K562 (cell line): ENCODE data around the gene ZC3H6. TPM values are rescaled to one million over a fixed set of nuclear protein-coding genes. Genes with fewer than 3 reads are reported as not detected.

Experiments
- CBFB ChIP-seq: sonication (generic); formaldehyde crosslinking; IDR thresholded peaks from 2 replicates; pipeline ENCODE4 v1.4.0; 2020; ENCODE audit warnings: mild to moderate bottlenecking, missing genetic modification reagents
- CTBP1 ChIP-seq: fragments of 450-650 bp; IDR thresholded peaks from 2 replicates; pipeline ENCODE4 v1.6.1; 2016; ENCODE audit warnings: borderline replicate concordance
- DIDO1 ChIP-seq: fragments of 450-650 bp; IDR thresholded peaks from 2 replicates; pipeline ENCODE4 v1.6.1; 2016; ENCODE audit warnings: low read depth, missing biosample characterization, missing genetic modification characterization
- SP2 ChIP-seq: IDR thresholded peaks from 2 replicates; pipeline ENCODE4 v1.6.1; 2011; ENCODE audit warnings: mild to moderate bottlenecking, low read depth, low read length, moderate library complexity; ENCODE audit not compliant: poor library complexity, severe bottlenecking; ENCODE audit errors: extremely low read depth
- SREBF1 ChIP-seq: fragments of 150-350 bp; IDR thresholded peaks from 2 replicates; pipeline ENCODE4 v1.6.1; 2014; ENCODE audit warnings: antibody characterized with exemption, low read depth, low read length, borderline replicate concordance
- TEAD4 ChIP-seq, 2 experiments: sonication (generic) in 1 of 2; formaldehyde crosslinking in 1 of 2; IDR thresholded peaks; 2 replicates each; pipeline versions ENCODE4 v1.6.1 to v1.8.0; 2012 to 2022; ENCODE audit warnings: borderline replicate concordance in 1 of 2, inconsistent platforms in 1 of 2, low read length in 1 of 2, mild to moderate bottlenecking in 1 of 2, missing genetic modification reagents in 1 of 2
- ZFP36 ChIP-seq: fragments of 150-350 bp; IDR thresholded peaks from 2 replicates; pipeline ENCODE4 v1.6.1; 2018; ENCODE audit warnings: low read length, low read depth; ENCODE audit not compliant: partially characterized antibody
- ZNF24 ChIP-seq: fragments of 450-650 bp; IDR thresholded peaks from 2 replicates; pipeline ENCODE4 v1.6.1; 2016
- ZNF780A ChIP-seq: fragments of 250-450 bp; sonication (Bioruptor Pico); IDR thresholded peaks from 2 replicates; pipeline ENCODE4 v1.5.0; 2021; ENCODE audit warnings: mild to moderate bottlenecking
- polyA plus RNA-seq, 8 experiments: library from polyadenylated mRNA; depleted of rRNA in 4 of 8; stranded (reverse) in 5 of 8; unstranded in 3 of 8; fragments of >200 nt; fragmentation: Nextera tagmentation in 2 of 8; fragmentation: Illumina TruSeq in 1 of 8; extraction: Ambion mirVana in 2 of 8; extraction: Trizol in 1 of 8; gene quantifications; 2 replicates each; pipeline versions ENCODE4 v1.2.1 to v1.2.3, GENCODE V29; 2011 to 2014; ENCODE audit warnings: inconsistent platforms in 1 of 8, missing spikeins in 1 of 8
- total RNA-seq, 7 experiments: library from RNA; depleted of rRNA in 6 of 7; stranded (reverse); fragments of >200 nt in 6 of 7; fragmentation: Illumina TruSeq in 2 of 7; extraction: Trizol in 2 of 7; gene quantifications; 2 replicates each; pipeline versions ENCODE4 v1.2.1 to v1.2.3, GENCODE V29; 2011 to 2021; ENCODE audit warnings: low replicate concordance in 1 of 7
- TF ChIP-seq, protein P1 (sequence below): fragments of 450-650 bp; IDR thresholded peaks from 2 replicates; pipeline ENCODE4 v1.6.1; 2016; ENCODE audit warnings: low read depth
- TF ChIP-seq, protein P2 (sequence below), 2 experiments: fragments of 450-650 bp; IDR thresholded peaks; 2 replicates each; pipeline ENCODE4 v1.6.1; 2016
- TF ChIP-seq, protein P3 (sequence below): fragments of 250-450 bp; sonication (Bioruptor Pico); IDR thresholded peaks from 2 replicates; pipeline ENCODE4 v1.5.0; 2021
- TF ChIP-seq, protein P4 (sequence below): fragments of 250-450 bp; sonication (Bioruptor Pico); IDR thresholded peaks from 2 replicates; pipeline ENCODE4 v1.4.0; 2020; ENCODE audit warnings: mild to moderate bottlenecking, moderate library complexity

ZC3H6 gene
- total and polyA plus RNA-seq, 9 of the 15 experiments (the other 6 are each of a cell fraction or from before 2014, with no cell fraction given) = 0.45 to 1.9 (median 1.5) TPM

DNA sequence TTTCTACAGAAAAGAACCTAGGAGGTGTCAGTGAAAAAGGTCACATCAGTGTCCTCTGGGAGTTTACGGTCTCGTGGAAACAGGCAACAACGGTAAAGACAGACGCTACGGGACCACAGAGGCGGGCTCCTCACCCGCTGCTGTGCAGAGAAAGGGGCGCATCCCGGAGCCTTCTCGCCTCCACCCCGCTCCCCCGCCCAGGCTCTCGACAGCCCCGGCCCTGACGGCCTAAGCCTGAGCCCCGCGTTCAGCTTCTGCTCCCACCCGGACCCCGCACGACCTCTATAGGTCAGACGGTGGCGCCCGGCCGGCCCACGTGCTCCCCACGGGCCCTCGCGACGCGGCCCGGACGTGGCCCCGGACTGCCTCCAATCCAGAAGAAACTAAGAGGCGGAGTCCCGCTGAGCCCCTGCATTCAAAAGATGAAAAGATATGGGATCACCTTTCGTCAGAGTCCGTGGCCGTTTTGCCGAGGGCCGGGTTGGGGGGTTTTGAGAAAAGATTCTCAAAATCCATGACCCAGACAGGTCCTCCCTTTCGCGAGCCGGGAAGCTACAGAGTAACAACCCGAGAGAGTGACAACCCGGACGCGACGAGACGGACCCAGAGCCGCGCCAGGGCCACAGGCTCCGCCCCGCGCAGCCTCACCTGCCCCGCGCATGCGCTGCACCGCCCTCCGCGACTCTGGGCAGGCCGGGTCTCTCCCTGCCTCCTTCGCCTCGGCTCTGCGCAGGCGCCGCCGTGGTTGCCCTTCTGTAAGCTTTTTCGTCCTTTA lies 20.7 kb upstream of the ZC3H6 start, which contains the start of gene ZC3H8 (continued):
- TF ChIP-seq, protein P1, sequence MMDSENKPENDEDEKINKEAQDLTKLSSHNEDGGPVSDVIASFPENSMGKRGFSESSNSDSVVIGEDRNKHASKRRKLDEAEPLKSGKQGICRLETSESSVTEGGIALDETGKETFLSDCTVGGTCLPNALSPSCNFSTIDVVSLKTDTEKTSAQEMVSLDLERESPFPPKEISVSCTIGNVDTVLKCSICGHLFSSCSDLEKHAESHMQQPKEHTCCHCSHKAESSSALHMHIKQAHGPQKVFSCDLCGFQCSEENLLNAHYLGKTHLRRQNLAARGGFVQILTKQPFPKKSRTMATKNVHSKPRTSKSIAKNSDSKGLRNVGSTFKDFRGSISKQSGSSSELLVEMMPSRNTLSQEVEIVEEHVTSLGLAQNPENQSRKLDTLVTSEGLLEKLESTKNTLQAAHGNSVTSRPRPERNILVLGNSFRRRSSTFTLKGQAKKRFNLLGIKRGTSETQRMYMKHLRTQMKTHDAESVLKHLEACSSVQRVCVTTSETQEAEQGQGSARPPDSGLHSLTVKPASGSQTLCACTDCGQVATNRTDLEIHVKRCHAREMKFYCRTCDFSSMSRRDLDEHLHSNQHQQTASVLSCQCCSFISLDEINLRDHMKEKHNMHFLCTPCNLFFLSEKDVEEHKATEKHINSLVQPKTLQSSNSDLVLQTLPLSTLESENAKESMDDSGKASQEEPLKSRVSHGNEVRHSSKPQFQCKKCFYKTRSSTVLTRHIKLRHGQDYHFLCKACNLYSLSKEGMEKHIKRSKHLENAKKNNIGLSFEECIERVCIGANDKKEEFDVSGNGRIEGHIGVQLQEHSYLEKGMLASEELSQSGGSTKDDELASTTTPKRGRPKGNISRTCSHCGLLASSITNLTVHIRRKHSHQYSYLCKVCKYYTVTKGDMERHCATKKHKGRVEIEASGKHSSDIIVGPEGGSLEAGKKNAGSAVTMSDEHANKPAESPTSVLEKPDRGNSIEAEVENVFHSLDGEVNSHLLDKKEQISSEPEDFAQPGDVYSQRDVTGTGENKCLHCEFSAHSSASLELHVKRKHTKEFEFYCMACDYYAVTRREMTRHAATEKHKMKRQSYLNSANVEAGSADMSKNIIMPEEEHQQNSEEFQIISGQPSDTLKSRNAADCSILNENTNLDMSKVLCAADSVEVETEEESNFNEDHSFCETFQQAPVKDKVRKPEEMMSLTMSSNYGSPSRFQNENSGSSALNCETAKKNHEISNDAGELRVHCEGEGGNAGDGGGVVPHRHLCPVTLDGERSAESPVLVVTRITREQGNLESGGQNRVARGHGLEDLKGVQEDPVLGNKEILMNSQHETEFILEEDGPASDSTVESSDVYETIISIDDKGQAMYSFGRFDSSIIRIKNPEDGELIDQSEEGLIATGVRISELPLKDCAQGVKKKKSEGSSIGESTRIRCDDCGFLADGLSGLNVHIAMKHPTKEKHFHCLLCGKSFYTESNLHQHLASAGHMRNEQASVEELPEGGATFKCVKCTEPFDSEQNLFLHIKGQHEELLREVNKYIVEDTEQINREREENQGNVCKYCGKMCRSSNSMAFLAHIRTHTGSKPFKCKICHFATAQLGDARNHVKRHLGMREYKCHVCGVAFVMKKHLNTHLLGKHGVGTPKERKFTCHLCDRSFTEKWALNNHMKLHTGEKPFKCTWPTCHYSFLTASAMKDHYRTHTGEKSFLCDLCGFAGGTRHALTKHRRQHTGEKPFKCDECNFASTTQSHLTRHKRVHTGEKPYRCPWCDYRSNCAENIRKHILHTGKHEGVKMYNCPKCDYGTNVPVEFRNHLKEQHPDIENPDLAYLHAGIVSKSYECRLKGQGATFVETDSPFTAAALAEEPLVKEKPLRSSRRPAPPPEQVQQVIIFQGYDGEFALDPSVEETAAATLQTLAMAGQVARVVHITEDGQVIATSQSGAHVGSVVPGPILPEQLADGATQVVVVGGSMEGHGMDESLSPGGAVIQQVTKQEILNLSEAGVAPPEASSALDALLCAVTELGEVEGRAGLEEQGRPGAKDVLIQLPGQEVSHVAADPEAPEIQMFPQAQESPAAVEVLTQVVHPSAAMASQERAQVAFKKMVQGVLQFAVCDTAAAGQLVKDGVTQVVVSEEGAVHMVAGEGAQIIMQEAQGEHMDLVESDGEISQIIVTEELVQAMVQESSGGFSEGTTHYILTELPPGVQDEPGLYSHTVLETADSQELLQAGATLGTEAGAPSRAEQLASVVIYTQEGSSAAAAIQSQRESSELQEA = no peak
- TF ChIP-seq ZNF24 (0 out of 2 replicates have a peak, but pooled peaks have one; percentile 17), CBFB (CRISPR knock-in tag) (no peak), ZNF780A (CRISPR knock-in tag) (no peak), CTBP1 (peak; percentile 49), SREBF1 (no peak), DIDO1 (tag) (no peak), TEAD4 (IDR thresholded peaks at IDR 0.05; ENCODE audit: low read length) (no peak), TEAD4 (CRISPR knock-in tag; IDR thresholded peaks at IDR 0.05; ENCODE audit: borderline replicate concordance) (no peak), ZFP36 (no peak), SP2 (no peak)
- TF ChIP-seq, protein P2, sequence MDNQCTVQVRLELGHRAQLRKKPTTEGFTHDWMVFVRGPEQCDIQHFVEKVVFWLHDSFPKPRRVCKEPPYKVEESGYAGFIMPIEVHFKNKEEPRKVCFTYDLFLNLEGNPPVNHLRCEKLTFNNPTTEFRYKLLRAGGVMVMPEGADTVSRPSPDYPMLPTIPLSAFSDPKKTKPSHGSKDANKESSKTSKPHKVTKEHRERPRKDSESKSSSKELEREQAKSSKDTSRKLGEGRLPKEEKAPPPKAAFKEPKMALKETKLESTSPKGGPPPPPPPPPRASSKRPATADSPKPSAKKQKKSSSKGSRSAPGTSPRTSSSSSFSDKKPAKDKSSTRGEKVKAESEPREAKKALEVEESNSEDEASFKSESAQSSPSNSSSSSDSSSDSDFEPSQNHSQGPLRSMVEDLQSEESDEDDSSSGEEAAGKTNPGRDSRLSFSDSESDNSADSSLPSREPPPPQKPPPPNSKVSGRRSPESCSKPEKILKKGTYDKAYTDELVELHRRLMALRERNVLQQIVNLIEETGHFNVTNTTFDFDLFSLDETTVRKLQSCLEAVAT (IDR thresholded peaks at IDR 0.05) = no peak
- TF ChIP-seq, protein P3, sequence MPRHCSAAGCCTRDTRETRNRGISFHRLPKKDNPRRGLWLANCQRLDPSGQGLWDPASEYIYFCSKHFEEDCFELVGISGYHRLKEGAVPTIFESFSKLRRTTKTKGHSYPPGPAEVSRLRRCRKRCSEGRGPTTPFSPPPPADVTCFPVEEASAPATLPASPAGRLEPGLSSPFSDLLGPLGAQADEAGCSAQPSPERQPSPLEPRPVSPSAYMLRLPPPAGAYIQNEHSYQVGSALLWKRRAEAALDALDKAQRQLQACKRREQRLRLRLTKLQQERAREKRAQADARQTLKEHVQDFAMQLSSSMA (CRISPR knock-in tag) = no peak
- TF ChIP-seq, protein P4, sequence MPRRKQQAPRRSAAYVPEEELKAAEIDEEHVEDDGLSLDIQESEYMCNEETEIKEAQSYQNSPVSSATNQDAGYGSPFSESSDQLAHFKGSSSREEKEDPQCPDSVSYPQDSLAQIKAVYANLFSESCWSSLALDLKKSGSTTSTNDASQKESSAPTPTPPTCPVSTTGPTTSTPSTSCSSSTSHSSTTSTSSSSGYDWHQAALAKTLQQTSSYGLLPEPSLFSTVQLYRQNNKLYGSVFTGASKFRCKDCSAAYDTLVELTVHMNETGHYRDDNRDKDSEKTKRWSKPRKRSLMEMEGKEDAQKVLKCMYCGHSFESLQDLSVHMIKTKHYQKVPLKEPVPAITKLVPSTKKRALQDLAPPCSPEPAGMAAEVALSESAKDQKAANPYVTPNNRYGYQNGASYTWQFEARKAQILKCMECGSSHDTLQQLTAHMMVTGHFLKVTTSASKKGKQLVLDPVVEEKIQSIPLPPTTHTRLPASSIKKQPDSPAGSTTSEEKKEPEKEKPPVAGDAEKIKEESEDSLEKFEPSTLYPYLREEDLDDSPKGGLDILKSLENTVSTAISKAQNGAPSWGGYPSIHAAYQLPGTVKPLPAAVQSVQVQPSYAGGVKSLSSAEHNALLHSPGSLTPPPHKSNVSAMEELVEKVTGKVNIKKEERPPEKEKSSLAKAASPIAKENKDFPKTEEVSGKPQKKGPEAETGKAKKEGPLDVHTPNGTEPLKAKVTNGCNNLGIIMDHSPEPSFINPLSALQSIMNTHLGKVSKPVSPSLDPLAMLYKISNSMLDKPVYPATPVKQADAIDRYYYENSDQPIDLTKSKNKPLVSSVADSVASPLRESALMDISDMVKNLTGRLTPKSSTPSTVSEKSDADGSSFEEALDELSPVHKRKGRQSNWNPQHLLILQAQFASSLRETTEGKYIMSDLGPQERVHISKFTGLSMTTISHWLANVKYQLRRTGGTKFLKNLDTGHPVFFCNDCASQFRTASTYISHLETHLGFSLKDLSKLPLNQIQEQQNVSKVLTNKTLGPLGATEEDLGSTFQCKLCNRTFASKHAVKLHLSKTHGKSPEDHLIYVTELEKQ (CRISPR knock-in tag) = no peak
